GM21717 (cell line): ENCODE measurements around the gene ALS2CL.

Experiments used
- ATAC-seq: cut with Tn5 transposase; IDR thresholded peaks from one replicate; pipeline ENCODE4 v1.9.1; 2021; ENCODE audit warnings: mild to moderate bottlenecking, moderate library complexity; ENCODE audit not compliant: unreplicated experiment

The ALS2CL gene

DNA sequence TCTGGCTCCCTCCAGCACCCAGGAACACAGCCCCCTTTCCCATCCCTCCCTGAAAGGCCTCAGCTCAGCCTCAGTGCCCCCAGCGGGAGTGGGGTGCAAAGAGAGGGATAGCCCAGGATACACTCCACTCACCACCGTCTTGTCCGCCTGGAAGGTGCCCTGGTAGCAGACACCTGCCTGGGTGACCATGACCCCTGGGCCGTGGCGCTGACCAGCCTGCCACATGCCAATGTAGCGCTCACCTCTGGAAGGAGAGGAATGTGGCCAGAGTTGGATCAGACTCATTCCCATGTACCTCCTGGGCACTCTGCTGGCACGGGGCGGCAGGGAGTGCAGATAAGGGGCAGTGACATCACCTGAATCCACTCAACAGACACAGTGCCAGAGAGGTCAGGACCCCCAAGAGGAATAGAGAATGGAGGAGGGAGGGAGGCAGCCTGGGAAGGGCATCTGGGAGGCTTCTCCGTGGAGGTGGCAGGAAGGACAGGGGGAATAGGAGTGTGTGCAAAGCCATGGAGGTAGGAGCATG is 13.1 kb downstream of the ALS2CL start:
- no peak for ATAC-seq

DNA sequence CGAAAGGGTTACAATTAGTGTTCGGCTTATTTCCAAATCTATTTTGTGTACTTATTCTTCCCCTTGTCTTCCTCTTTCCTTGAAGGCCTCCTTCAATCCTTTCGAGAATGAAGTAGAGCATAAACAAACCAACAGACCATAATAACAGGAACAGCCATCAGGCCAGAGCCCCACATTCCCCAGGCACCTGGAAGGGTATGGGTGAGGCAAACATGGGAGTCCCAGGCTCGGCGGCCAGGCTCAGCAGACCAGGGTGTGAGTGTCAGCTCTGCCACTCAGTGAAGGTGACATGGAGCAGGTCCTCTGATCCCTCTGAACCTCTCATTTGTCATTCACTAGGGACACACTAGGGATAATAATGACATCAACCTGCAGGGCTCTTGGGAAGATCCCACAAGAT is 13.8 kb downstream of the ALS2CL start:
- no peak for ATAC-seq

DNA sequence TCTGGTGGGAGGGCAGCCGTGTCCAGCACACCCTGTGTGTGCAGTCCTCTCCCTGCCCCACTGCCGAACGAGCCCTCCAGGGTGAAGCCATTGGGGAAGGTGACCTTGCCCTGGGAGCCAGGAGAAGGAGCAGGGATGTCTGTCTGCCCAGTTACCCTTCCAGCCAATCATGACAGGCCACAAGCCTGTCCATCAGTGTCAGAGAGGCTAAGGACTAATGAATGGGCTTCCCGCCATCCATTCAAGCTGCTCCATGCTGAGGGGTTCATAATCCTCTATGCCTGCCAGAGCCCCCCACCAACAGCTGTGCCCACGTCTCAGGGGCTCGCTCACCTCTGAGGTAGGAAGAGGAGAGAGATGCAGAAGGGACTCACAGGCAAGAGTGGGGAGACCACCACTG is 15.2 kb downstream of the ALS2CL start:
- ATAC-seq, result no peak

DNA sequence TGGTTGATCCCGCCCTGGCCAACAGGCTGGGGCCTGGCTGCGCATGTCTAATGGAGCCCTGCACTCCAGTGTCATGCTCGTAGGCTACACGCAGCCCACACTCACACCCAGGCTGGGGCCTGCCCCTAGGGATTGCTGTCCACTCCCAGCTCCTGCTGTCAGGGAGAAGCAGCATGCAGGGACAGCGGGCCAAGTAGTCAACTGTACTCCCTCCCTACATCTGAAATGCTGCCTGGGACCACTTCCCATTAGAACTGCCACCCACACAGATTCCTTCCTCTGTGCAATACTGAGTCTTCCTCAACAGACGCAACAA is 16.1 kb downstream of the ALS2CL start:
- no peak for ATAC-seq

DNA sequence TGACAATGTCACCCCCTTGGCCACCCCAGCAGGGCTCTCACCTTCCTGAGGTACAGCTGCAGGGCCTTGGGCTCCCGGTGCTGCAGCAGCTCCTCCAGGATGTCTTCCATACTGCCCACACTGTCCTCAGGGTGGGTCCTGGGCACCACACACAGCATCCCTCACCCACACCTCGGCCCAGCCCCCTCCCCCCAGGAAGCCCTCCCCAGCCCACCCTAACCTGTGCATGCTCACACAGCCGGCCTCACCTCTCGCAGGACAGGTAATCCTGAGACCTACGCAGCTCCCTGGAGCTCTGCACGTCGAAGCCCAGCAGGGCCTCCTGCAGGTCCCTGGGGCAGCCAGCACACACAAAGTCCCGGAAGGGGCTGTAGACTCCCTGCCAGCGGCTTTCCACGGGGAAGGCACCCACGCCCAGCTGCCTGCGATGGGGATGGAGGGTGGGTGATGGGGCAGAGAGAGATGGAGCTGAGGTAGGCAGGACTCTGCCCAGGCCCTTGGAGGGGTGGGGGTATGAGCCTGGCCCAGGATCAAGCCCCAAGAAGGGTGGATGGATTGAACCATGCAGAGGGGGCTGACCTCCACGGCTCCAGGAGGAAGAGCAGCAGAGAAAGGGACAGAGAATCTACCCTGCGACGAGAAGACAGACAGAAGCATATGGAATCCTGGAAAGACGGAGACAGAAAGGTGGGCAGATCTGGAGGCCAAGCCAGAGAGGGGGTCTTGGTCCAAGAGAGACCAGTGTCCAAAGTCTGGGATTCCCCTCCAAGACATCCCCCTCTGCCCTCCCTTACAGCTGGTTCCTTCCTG is 16.7 kb downstream of the ALS2CL start:
- no peak for ATAC-seq

DNA sequence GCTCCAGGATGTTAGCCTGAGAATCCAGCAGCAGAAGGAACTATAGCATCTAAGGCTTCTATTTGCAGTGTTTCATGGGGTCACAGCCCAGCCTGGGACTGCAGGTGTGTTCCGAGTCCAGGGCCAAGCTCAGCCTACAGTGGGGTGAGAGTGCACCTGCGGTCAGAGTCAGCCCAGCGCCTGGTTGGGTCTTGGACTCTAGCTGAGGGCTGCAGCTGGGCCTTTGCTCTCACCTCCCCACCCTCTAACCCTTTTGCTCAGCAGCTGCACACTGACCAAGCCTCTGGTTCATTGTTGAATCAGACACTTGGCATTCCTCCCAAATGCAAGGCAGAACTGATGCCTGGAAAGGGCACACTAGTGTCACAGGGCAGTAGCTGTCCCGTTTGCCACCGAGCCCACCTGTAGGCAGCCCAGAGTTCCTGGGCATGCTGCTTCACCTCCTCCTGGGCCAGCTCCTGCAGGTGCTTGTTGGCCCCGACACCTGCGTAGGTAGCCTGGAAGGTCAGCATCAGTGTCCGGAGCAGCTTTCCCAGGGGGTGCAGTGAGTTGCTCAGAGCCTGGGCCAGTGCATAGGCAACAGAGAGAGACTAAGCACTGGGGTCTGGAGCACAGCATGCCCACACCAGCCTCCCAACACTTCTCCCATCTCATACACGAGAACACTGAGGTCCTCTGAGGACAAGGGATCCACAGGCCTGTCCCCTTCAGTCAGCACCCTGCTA is 17.5 kb downstream of the ALS2CL start:
- no peak for ATAC-seq

DNA sequence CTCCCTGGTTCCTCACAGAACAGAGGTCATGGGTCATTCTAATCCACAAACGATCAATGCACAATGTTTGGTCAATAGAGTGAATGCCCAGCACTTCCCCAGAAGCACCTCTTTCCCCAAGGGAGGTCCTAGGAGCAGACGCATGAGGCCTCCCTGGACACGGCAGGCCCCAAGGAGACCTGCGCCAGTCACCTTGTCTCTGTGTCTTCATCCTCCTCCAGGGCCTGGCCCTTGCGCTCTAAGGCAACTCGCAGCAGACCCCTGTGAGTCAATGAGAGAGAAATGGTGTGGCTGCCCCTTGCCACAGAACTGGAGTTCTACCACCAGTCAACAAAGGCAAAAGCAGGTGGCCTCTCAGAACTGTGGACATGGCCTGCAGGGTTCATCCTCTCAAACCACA is 18.1 kb downstream of the ALS2CL start:
- no peak for ATAC-seq

DNA sequence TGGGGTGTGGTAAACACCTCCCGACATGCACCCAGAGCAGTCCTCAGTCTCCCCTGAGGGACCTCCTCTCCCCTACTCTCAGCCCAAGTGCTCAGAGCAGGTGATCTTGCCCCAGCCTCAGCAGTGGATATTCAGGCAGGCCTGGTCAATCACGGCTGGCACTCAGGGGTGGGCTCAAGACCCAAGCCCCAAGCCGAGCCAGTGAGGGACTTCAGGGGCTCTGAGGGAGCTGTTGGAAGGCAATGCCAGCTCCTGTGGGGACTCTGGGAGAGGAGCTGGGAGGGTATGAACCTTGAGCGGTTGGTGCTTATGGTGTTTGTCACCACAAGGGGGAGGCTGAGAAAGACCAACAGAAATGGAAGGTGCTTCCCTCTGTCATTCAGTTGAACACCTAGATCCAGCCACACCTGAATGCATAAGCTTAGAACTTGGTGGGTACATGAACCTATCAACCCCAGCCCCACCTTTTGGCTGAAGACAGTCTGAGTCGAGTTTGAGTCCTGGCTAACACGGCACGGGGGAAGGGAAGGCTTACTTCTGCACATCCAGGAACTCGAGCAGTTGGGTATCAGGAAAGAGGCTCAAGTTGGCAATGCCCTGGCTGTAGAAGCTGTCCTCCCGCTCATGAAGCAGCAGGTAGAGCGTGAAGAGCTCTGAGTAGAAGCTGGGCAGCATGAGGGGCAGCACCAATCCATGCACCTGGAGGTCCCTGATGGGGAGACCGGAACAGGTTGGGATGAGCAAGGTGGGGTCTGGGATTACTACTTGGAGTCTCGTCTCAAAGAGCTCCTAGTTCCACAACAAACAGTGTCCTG is 19.2 kb downstream of the ALS2CL start:
- ATAC-seq, result no peak

DNA sequence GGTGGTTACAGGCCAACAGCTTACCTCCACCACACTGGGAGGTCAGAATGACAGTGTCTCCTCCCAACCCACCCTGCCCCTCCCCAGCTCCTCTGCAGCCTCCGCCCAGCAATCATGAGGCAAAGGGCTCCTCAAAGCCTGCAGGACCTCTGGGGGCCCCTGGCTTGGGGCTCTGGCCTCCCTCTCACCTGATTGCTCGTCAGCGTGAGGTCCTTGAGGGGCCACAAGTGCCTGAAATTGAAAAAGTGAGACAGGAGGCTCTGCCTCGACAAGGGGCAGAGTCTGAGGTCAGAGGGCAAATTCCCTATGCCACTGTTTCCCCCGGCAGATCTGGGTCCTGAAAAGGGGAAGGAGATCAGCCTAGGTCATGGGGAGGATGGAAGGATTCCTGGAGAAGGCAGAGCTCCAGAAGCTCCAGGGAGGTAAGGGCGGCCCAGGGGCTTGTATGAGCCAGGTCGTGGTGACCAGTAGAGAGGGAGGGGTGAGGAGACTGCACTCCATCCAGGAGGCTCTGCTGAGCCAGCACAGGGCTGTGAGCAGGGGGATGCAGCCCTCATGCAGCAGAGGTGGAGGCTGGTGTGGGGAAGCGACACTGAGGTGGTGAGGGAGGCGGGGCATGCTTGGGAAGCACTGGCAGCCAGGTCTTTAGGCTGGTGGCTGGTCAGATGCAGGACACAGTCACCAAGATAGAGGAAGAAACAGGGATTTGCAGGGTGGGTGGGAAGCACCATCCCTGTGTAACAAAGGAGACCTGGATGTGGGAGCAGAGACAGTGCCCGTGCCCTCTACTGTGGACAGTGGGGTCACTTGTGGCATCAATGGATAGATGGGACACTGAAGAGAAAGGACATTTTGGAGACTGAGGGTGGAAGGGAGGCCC is 20.1 kb downstream of the ALS2CL start:
- ATAC-seq, result no peak

DNA sequence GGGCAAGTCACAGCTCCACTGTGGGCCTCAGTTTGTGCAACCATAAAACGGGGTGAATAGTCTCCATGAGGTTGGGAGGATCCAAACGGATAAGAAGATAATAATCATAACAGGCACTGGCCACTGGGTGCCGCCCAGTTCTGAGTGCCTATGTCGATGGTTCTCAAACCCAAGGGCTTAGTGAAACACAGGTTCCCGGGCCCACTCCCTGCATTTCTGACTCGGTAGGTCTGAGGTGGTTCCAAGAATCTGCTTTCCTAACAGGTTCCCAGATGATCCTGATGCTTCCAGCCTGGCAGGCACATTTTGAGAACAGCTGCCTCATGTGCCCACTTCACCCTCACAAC is 21.2 kb downstream of the ALS2CL start:
- ATAC-seq, result no peak

DNA sequence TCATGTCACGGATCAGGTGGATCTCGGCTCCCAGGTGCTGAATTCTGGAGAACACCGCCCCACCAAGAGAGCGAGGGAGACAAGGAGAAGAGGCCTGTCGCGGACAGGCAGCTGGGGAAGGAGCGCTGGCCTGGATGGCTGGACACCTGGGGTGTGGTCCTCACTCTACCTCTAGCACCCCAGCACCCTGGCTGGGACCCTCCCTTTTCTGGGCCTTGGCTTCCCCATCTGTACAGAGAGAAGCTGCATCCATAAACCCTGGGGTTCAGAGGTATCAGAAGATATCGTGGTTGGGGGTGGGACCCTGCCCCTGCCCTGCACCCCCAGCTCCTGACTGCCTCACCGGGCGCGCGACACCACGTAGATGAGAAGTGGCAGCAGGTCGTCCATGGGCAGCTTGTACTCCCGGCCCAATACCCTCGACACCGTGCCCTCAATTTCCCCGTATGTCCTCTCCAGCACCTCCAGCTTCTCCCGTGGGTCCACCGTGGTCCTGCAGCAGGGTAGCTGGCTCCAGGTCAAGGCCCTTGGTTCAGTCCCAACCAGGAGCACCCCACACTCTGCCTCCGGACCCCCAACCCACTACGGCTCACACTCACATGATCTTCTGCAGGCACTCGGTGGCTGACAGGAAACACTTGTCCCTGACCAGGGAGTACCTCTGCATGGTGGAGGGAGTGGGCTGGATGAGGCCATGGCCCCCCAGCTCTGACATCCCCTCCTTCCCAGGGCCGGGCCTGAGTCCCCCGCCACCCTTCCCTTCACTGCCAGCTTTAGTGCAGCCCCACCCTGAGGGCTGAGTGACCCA is 21.7 kb downstream of the ALS2CL start:
- no peak for ATAC-seq

DNA sequence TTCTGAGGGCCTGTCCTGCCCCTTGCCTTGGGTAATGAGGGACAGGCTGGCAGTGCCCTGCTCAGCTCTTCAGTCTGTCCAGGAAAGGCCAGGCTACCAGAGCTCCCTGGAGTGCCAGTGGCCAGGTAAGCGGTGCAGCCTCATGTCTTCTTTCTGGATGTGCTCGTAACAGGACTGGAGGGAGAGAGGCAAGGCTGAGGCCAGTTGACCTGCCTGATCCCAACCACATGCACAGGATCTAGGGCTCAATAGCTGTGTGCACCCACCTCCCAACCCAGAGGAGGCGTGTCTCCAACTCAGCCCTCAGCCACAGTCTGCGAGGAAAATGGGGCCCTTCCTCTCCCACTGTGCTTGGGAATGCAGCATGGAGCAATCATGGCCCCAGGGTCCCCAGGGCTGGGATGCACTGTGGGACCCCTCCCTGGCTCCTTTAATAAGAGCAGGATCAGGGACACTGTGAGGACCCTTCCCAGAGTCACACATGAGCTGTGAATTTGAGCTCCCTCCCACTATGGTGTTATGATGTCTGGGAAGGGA is 22.5 kb downstream of the ALS2CL start:
- ATAC-seq, result no peak

DNA sequence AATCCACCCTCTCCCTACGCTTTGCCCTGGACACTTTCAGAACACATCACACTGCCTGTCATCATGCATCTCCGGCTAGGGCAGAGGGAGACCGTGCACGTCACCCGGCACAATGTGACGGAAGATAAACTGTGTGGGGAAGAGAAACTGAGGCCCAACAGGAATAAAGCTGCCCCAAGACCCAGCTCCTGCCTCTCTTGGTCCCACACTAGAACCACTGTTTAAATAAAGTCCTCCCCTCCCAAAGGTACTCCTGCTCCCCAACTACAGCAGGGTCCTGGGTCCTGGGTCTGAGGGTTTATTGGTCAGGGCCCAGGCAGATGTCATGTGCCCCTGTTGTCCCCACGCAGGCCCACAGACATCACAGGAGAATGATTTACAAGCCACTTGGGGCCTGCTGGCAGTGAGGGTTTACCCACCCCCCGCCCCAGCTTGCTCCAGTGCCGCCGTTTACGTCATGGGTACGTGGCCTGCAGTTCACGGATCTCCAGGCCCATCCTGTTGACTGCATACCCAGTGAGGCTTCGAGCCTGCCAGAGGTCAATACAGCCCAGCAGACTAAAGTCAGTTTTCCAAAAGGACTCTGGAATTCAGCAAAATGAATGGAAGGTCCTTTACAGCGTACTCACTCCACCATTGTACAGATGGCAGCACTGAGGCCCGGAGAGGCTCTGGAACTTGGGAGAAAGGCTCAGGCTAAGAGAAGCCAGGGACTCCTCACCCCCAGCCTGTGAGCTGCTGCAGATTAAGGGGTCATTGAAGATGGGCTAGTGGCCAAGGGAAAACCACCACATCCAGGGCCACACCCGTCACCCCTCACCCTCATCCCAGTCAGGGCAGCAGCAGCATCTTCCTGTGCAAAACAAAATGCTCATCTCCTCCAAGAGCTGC is 23.2 kb downstream of the ALS2CL start:
- ATAC-seq, result no peak

DNA sequence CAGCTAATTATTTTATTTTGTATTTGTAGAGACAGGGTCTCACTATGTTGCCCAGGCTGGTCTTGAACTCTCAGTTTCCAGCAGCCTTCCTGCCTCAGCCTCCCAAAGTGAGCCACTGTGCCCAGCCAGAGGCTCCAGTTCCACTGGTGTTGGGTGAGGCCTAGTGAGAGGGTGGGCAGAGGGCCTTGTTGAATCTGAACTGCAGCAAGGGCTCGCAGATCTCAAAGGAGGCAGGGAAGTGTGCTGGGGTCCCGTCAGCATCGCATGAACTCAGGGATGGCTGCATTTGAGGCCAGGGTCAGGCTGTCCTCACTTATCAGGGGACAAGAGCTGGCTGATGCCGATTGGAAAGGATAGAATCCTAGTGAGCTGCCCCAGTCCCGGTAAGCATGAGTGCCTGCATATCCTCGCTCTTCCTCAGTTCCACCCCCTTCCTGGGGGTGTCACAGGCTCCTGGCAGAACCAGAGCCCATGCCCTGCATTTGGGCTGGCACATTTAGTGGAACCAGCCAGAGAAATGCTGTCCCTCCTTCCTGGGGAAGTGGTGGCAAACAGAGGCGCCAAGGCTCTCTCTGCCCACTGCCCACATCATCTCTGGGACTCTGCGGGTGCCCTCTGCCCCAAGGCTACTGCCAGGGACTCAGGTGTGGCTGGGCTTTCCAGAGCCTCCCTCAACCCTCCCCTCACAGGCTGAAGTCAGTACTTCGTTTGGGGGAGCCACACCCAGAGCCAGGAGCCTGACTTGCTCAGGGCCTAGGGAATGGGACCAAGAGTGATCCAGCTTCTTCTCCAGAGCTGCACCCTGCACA is 24.1 kb downstream of the ALS2CL start:
- no peak for ATAC-seq

DNA sequence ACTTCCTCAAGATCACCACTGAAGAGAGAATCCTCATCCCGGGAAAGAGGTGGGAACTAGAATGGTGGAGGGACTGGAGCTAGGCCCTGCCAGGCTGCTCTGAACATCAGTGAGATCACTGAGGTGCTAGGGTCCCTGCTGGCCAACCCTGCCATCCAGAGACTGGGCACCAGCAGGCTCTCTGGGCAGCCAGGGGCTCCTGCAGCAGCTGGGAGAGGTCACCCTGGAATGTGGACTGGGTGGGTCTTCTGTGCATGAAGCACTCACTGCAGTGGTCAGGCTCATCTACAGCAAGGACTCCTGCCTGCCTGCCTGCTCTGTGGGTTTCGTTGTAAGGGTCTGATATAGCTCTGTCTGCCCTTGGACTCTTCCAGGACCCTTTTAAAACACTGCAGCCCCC is 24.9 kb downstream of the ALS2CL start:
- no peak for ATAC-seq

DNA sequence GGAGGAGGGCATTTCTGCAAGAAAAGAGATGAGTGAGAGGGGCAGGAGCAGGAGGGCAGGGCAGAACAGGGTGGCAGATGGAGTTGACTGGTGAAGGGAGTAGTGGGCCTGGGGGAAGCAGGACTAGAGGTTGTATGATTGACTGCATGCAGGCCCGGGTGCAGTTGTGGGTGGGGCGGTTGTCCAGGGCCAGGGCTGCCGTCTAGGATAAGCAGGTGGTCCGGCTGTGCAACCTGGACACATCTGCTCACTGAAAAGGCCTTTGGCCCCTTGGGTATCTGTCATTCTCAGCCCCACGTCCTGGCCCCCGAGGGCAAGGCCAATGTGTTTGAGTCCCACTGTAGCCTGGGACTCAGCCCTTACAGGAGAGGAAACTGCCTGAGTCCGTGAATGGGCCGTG is 25.4 kb downstream of the ALS2CL start:
- ATAC-seq, result no peak

DNA sequence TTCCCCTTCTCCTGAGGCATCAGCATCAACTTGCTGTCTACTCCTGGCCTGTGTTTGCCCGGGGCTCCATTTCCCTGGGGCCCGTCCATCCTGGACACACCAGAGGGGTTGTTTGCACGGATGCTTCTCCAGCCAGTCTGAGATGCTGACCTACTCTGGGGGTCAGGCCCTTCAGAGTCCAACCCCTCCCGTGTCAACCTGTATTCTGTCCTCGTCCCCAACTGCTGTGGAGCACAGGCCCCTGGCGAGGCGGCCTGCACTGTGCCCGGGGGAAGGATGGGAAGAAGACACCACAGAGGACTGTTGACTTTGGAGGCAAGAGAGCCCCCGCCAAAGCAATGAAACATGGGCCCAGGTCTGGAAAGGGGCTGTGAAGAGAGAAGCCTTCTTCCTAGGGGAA is 25.8 kb downstream of the ALS2CL start:
- no peak for ATAC-seq
